SJSA1 (cell line): ENCODE data around the gene RRAS. TPM values are rescaled to one million over a fixed set of nuclear protein-coding genes. Genes with fewer than 3 reads are reported as not detected.

ENCODE experiments used
- total RNA-seq: library from RNA; depleted of rRNA; stranded (reverse); fragments of >200 nt; shearing (Covaris generic); gene quantifications from 2 replicates; pipeline ENCODE4 v1.2.3, GENCODE V29; 2014; rRNA removed

Gene RRAS
- total RNA-seq, 1 experiment from 2014 or later = 30.6 TPM

Other genes with a start within 250 kb of the RRAS start
- not detected in 2 replicates for gene PTH2, start 216.7 kb downstream of the RRAS start, total RNA-seq
- not detected in 2 replicates for gene GFY, start 214.8 kb downstream of the RRAS start, total RNA-seq
- not detected in 2 replicates for gene SLC17A7, start 198.6 kb downstream of the RRAS start, total RNA-seq
- 78.2 and 111 TPM in 2 replicates for gene PIH1D1, start 188.3 kb downstream of the RRAS start, total RNA-seq
- gene ALDH16A1, start 186.9 kb downstream of the RRAS start, total RNA-seq = 37.5 and 52.9 TPM in 2 replicates
- 0.95 TPM in 1 of 2 replicates, not detected in the other for gene FLT3LG, start 165.9 kb downstream of the RRAS start, total RNA-seq
- gene RPL13A, start 152.5 kb downstream of the RRAS start, total RNA-seq = 1,714 and 2,572 TPM in 2 replicates
- 2,318 and 2,803 TPM in 2 replicates for gene RPS11, start 143.7 kb downstream of the RRAS start, total RNA-seq
- gene FCGRT, start 127.5 kb downstream of the RRAS start, total RNA-seq = 11.8 and 21.5 TPM in 2 replicates
- gene RCN3, start 112.1 kb downstream of the RRAS start, total RNA-seq = 55.5 and 61.2 TPM in 2 replicates
- gene NOSIP, start 59.6 kb downstream of the RRAS start, total RNA-seq = 129 and 140 TPM in 2 replicates
- gene PRRG2, start 58.8 kb downstream of the RRAS start, total RNA-seq = not detected in 2 replicates
- gene PRR12, start 49.0 kb downstream of the RRAS start, total RNA-seq = 0.66 and 2.6 TPM in 2 replicates
- 23.2 and 27.3 TPM in 2 replicates for gene SCAF1, start 2.1 kb upstream of the RRAS start, total RNA-seq
- gene IRF3, start 25.7 kb upstream of the RRAS start, total RNA-seq = 56.9 and 61.4 TPM in 2 replicates
- gene BCL2L12, start 25.8 kb upstream of the RRAS start, total RNA-seq = 9.5 and 16.2 TPM in 2 replicates
- 208 and 421 TPM in 2 replicates for gene PRMT1, start 37.1 kb upstream of the RRAS start, total RNA-seq
- gene ADM5, start 49.5 kb upstream of the RRAS start, total RNA-seq = 0.58 TPM in 1 of 2 replicates, not detected in the other
- 0.05 TPM in 1 of 2 replicates, not detected in the other for gene CPT1C, start 51.0 kb upstream of the RRAS start, total RNA-seq
- gene TSKS, start 123.2 kb upstream of the RRAS start, total RNA-seq = not detected in 2 replicates
- gene AP2A1, start 126.9 kb upstream of the RRAS start, total RNA-seq = 87.8 and 103 TPM in 2 replicates
- 3.4 and 10.0 TPM in 2 replicates for gene FUZ, start 173.1 kb upstream of the RRAS start, total RNA-seq
- 13.2 and 14.6 TPM in 2 replicates for gene MED25, start 178.1 kb upstream of the RRAS start, total RNA-seq
- gene PTOV1, start 211.0 kb upstream of the RRAS start, total RNA-seq = 65.8 and 98.0 TPM in 2 replicates
- gene PNKP, start 227.4 kb upstream of the RRAS start, total RNA-seq = 19.6 and 35.0 TPM in 2 replicates
- gene AKT1S1, start 237.2 kb upstream of the RRAS start, total RNA-seq = 2.5 and 8.8 TPM in 2 replicates
- 2.2 and 3.9 TPM in 2 replicates for gene TBC1D17, start 237.6 kb upstream of the RRAS start, total RNA-seq